Measurements from ENCODE around the gene MRPL55. TPM values are rescaled to one million over a fixed set of nuclear protein-coding genes. Genes with fewer than 3 reads are reported as not detected.

Gene MRPL55
- total and polyA plus RNA-seq, 2 of the 13 experiments (the other 11 are each of a cell fraction or from before 2014, with no cell fraction given), result 58.6 to 92.9 TPM

DNA sequence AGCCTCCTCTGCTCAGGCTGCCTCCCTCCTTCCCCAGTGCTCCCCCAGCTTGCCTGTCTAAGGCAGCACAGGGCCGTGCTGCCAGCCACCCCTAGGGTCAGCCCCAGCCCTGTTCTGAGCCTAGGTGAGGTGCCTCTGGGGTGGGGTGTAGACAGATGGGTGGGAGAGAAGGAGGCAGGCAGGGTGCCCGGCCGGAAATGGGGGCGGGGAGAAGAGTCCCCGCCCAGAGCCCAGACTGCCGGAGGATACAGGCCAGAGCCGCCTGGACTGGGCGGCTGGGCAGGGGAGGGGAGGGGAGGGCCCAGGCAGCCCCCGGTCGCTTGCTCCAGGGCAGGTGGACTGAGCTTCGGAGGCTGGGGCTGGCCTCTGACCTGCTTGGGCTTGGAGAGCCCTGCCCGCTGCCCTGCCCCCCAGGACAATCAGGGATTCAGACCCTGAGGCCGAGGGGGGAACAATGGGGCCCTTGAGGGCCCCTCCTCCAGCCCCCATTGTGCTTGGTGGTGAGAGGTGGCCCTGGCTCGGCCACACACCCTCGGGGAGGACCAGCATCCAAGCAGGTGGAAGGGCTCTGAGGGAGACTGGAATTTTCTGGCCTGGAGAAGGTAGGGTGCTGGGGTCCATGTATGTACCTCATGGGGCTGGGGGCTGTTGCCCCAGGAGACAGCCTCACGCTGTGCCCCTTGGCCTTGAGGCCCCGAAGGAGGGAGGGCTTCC lies 40.5 kb upstream of the MRPL55 start, which contains the start of gene GJC2 (continued):
- TF ChIP-seq ZNF619 (CRISPR knock-in tag; IDR thresholded peaks at IDR 0.05), result peak; percentile 71; the same call in 1 of the 2 replicates
- no peak for TF ChIP-seq ZNF543 (CRISPR knock-in tag; IDR thresholded peaks at IDR 0.05)
- TF ChIP-seq, protein P1, sequence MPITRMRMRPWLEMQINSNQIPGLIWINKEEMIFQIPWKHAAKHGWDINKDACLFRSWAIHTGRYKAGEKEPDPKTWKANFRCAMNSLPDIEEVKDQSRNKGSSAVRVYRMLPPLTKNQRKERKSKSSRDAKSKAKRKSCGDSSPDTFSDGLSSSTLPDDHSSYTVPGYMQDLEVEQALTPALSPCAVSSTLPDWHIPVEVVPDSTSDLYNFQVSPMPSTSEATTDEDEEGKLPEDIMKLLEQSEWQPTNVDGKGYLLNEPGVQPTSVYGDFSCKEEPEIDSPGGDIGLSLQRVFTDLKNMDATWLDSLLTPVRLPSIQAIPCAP (CRISPR knock-in tag; IDR thresholded peaks at IDR 0.05; ENCODE audit: low read depth), result no peak
- no peak for TF ChIP-seq ZBTB46 (CRISPR knock-in tag; IDR thresholded peaks at IDR 0.05; ENCODE audit: borderline replicate concordance)
- no peak for TF ChIP-seq PHF5A (CRISPR knock-in tag; IDR thresholded peaks at IDR 0.05; ENCODE audit: low read depth, unreplicated experiment)
- TF ChIP-seq PAXIP1 (CRISPR knock-in tag; conservative IDR thresholded peaks at IDR 0.05), result peak; percentile 39
- TF ChIP-seq ZNF710 (CRISPR knock-in tag; IDR thresholded peaks at IDR 0.05; ENCODE audit: borderline replicate concordance), result 0 out of 2 replicates have a peak, but pooled peaks have one; percentile 15
- peak; percentile 80; the same call in 1 of the 2 replicates for TF ChIP-seq GABPB1 (CRISPR knock-in tag; IDR thresholded peaks at IDR 0.05)
- no peak for TF ChIP-seq ZNF615 (CRISPR knock-in tag; IDR thresholded peaks at IDR 0.05; ENCODE audit: borderline replicate concordance)
- TF ChIP-seq HNF4A (CRISPR knock-in tag; IDR thresholded peaks at IDR 0.05), result no peak; the same call in 1 of the 2 replicates
- TF ChIP-seq, protein P2, sequence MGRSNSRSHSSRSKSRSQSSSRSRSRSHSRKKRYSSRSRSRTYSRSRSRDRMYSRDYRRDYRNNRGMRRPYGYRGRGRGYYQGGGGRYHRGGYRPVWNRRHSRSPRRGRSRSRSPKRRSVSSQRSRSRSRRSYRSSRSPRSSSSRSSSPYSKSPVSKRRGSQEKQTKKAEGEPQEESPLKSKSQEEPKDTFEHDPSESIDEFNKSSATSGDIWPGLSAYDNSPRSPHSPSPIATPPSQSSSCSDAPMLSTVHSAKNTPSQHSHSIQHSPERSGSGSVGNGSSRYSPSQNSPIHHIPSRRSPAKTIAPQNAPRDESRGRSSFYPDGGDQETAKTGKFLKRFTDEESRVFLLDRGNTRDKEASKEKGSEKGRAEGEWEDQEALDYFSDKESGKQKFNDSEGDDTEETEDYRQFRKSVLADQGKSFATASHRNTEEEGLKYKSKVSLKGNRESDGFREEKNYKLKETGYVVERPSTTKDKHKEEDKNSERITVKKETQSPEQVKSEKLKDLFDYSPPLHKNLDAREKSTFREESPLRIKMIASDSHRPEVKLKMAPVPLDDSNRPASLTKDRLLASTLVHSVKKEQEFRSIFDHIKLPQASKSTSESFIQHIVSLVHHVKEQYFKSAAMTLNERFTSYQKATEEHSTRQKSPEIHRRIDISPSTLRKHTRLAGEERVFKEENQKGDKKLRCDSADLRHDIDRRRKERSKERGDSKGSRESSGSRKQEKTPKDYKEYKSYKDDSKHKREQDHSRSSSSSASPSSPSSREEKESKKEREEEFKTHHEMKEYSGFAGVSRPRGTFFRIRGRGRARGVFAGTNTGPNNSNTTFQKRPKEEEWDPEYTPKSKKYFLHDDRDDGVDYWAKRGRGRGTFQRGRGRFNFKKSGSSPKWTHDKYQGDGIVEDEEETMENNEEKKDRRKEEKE (IDR thresholded peaks at IDR 0.05), result no peak
- no peak for TF ChIP-seq THYN1 (CRISPR knock-in tag; IDR thresholded peaks at IDR 0.05; ENCODE audit: borderline replicate concordance, low read depth)
- TF ChIP-seq FOXK1 (CRISPR knock-in tag; IDR thresholded peaks at IDR 0.05; ENCODE audit: borderline replicate concordance, low read depth), result no peak
- TF ChIP-seq ZNF709 (CRISPR knock-in tag; IDR thresholded peaks at IDR 0.05), result 0 out of 2 replicates have a peak, but pooled peaks have one; percentile 36

Data from HepG2 (cell line).